GM18520 (cell line): ENCODE data around the gene NACC2.
"Not testable (repeated sequence)": the region's sequence is repeated elsewhere in the genome, so short reads cannot be mapped to it uniquely, and the experiment has no call there.

Experiments
- ATAC-seq: cut with Tn5 transposase; IDR thresholded peaks from one replicate; pipeline ENCODE4 v1.9.1; 2021; ENCODE audit not compliant: unreplicated experiment

Gene NACC2

DNA sequence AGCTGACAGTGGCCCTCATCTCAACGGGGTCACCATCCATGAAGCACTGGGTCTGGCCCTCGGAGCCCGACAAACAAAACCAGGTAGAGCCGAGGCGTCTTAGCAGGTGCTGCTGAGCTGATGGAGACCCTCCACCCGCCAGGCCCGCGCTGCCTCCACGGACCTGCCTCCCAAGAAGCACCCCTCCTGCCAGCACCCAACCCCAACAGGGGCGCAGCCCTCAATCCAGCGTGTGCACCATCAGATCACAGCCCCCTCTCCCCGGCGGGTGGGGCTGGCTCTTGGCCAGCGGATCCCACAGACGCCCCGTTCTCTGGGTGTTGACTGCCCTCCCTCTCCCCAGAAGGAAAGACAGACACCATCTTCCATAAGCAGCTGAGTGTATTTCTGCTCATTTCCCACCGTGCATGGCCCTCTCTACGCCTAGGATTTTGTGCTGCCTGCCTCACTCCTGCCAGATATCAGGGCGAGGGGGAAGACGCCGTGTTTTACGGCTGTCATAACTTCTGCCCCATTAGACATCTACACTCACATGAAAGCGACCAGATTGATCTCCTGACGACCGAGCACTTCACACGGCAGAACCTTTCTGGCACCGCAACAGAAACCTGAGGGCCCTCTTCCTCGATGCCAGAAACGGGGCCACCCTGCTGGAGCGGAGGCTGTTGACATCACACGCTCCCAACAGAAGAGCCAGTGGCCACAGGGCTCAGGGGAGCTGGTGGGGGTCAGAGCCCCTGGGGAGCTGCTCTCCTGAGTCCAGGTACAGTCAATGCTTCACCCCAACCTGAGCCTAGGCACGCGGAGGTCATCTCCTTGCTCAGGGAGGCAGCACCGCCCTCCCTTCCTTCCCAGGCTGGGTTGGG, 12.4 kb downstream of the NACC2 start:
- no peak for ATAC-seq

DNA sequence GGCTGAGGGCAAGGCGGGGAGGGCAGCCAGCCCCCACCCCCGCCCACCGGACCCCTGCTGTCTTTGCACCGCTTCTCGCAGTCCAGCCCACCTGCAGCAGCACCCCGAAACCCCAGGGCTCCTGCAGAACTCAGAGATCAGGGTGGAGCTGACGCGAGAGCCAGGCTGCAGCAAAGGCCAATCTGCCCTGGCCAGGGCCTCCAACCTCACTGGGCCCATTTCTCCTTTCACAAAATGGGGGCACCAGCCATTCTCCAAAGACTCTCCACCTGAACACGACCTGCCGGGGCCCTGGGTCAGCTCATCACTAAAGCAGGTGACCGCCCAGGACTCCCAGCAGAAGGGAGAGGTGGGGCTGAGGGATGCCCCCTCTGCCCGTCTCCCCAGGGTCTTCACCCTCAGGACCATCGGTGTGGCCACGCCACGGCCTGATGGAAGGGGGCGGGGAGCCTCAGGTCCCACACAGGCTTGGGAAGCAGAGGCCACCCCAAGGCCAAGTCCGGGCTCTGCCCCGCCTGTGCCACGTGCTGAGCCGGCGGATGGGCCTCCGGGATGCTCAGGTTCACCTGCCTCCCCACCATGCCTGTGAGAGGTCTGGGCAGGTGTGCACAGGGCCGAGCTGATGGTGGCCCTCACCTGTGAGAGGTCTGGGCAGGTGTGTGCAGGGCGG, 13.1 kb downstream of the NACC2 start:
- ATAC-seq = no peak

DNA sequence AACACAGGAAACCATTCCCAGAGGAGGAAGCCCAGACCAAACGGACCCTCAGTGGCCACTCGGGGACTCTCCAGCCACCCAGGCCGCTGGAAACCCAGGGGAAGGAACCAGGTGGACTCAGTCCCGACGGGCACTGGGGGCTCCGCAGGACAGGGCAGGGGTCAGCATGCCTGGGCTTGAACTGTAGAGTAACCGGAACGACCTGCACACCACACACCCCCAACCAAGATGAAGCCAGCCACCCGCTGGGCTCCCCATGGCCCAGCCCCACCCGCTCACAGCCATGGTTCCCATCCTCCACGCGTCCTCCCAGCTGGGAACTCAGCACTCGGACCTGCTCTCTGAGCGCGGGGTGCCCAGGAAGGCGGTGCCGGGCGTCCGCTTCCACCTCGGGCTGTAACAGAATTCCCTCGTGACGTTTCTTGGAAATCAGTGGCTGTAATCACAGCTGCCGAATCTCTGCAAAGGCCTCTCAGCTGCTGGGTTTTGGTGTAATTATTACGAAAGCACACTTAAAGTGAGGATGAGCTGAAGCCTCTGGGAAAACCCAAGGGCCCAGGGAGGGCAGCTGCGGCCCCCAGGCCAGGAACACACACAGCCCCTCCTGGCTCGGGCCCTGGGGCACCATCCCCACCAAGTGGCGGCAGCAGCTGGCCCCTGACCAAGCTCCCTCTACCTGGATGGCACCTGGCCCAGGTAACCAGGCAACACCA, 13.8 kb downstream of the NACC2 start:
- no peak for ATAC-seq

DNA sequence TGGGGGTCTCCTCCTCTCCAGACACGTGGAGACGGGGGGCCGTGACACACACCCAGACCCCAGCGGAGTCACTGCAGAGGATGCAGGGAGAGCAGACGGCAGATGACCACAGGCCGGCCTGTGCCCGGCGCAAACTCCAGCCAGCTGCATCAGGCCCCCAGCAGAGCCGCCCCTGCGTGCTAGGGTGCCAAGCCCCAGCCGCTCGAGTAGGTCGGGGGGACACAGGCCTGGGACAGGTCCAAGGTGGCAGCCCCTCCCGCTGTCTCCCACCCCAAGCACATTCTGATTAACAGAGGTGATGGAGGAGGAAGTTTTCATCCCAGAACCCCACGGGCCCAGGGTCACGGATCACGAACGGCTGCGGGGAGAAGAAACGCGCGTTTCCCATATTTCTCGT, 14.4 kb downstream of the NACC2 start:
- no peak for ATAC-seq

DNA sequence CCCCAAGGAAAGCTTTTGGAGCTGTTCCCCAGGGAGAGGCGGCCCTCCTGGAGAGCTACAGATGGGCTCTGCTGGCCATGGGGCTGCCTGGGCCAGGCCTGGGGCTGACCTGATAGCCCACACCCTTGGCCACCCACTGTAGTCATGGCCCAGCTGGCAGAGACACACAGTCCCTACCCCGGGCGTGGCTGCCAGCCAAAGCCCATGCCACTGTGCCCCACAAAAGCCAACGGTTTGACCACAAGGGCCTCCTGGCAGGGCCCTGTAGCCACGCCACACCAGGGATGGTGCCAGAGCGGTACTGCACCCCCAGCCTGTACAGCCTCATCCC, 15.2 kb downstream of the NACC2 start:
- ATAC-seq = no peak

DNA sequence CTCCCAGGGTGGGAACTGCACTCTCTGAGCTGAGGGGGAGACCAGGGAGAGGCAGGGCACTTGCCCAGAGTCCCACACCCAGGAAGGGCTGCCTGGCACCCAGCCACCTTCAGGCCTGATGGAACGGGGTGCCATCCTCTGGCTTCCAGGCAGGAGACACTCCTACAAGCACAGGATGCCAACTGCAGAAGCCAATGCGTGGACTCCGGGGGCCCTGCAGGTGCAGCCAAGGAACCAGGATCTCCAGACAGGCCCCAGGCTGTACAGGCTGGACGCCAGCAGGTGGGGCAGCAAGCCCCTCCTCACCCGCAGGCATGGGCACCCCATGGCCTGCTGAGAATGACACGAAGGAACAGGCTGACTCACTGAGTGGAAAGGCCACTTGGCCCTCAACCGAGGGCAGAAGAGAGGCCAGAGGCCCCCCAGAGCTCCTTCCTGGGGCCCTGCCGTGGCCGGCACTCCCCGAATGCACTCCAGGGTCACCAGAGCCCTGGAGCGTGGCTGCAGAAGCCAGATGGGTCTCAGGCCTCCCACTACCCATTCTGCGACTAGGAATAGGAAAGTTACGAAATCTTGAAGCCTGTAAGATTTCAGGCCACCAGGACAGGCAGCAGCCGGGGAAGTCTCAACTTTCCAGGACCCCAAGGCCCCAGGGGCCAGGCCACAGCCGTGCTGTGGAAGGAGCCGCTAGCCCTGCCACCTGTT, 15.7 kb downstream of the NACC2 start:
- ATAC-seq = no peak

DNA sequence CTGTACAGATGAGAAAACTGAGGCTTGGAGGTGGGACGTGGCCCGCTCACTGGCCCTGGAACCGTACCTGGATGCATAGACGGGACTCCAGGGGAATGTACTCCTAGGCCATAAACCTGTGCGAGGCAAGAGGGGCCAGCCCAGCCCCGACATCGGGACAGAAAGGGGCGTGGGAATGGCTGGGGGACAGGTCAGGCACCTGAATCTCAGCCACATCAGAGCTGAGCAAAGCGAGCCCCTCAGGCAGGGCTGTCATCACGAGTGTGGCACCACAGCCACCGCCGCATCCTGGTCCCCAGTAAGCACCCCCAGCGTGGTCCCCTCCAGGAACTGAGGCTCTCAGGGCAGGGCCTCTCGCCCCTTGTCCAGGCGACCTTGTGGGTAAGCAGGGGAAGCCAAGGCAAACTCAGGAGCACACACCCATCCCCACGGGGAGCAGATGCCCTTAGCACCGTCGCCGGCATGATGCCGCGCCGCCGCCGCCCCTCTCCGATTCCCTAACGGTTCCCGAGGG, 16.5 kb downstream of the NACC2 start:
- ATAC-seq = no peak

DNA sequence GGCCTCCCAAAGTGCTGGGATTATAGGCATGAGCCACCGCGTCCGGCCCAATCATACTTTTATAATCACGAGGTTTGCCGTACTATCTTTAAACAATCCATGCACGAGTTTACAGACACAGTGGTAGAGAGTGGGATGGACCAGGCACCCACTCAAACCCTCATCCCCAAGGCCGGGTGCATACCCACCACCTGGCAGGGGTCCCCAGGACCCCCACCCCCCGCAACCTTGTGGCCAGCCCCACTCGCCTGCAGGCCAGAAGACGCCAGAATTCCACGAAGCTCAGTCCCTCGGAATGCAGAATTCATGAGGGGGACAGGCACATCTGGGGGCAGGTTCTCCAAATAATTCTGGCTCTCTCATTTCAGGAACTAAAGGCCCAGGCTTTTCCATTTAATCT, 17.1 kb downstream of the NACC2 start:
- ATAC-seq = no peak

DNA sequence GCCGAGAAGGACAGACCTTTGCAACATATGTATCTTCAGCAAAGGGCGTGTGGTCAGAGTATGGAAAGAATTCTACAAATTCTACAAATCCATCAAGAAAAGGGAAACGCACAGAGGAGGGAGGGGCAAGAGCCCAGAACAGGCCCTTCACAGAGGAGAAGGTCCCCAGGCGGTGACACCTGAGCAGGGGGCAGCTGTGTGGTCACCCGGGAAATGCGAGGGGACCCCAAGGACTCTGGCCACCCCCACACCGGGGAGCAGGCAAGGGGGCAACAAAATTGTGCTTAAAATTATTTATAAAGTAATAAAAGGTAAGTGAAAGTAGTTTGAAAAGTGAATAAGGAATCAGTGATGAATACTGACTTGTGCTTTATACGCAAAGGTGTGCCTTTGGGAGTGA, 17.6 kb downstream of the NACC2 start:
- no peak for ATAC-seq

DNA sequence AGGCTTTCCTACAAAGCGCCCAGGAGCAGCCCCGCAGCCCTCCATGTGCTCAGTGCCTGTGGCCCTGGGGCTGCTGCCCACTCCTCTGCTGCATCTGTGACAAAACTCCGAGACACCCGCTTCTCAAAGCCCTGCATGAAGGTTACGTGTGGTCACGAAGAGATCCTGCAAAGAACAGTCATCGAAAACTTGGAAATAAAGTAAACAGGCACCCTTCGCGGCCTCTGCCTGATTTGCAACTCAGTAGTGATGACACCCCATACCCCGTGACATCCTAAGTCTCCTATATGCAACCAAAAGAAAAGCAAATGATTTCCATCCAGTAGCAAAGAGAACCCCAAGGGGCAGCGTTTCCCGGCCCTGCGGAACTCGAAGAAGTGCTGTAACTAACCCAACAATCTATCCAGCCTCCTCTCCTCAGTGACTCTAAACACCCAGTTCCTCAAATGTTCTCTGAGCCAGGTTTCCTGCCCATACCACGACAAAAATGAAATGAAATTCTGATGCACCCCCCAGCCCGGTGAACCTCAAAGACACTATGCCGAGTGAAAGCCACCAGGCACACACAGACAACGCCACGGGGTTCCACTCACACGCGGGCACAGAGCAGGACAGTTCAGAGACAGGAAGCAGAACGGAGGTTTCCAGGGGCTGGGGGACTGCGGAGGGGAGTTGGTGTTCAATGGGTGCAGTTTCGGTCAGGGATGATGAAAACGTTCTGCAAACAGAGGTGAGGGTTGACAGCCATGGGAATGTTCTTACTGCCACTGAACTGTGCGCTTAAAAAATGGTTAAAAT, 19.0 kb downstream of the NACC2 start:
- no peak for ATAC-seq

DNA sequence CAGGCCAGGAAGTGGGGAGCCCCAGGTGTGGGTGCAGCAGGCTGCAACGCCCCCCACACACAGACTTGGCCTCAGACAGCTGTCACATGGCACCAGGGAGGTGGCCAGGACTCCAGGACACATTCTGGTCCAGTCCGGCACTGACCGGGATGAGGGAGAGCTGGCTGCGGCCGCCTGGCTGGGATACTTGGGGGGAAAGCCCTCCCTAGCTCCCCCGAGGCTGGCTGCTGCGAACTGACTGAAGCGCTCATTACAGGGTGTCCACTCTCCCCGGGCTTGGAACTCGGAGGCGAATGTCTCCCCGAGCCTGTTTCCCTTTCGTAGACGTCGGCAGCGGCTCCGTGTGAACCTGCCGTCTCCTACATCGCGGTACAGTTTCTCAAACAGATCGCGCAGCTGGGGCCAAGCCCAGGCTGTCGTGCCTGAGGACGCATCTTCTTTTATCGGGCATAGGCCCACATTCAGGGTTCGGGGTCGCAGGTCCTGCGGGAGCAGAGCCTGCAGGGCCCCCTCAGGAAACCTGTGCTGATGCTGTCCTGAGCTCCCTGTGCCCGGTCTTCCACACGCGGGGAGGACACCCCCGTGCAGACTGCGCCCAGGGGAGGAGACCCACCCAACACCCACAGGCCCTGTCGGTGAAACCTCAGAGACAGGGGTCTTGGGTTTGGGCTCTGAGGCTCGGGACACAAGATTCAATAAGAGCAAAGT, 19.8 kb downstream of the NACC2 start:
- no peak for ATAC-seq

DNA sequence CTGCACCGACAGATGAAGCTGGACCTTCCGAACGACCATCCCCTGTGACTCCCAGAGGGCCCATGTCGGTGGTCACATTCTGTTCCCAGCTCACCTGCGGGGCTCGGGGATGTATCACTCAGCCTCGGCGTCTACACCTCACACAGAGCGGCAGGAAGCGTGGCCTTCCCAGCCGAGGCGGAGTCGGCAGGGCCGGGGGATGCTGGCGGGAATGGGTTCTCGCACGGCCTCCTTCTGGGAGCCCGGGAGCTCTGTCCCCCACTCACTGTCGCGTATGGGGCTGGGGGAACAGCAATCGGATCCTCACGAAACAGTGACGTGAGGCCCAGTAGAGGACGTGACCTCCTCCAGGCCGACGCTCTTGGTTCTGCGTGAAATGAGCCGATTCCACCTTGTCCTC, 20.4 kb downstream of the NACC2 start:
- ATAC-seq = no peak

DNA sequence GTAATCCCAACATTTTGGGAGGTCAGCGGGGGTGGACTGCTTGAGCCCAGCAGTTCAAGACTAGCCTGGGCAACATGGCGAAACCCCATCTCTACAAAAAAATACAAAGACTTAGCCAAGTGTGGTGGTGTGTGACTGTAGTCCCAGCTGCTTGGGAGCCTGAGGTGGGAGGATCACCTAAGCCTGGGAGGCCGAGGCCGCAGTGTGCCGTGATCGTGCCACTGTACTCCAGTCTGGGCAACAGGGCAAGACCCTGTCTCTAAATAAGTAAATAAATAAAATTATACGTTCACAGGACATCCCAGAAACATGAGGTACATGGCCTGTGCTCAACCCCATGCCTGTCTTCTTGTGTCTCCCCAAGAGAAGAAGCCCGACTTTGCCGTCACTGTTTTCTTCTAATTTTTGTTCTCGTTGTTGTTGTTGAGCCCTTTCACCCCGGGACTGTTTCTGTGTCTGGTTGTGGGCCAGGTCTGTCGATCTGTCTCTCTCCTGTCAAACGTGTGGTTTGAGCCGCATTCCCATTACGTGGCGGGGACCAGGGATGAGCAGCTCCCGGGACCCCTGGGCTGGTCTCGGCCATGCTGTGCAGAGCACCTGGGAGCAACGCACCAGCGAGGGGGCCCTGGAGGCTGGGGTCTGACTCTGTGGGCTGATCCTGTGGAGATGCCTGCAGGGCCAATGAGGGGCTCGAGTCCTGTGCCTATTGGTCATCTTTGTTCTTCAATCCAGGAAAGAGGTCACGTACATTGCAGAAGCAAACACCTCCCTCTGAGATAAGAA, 32.2 kb downstream of the NACC2 start:
- no peak for ATAC-seq

DNA sequence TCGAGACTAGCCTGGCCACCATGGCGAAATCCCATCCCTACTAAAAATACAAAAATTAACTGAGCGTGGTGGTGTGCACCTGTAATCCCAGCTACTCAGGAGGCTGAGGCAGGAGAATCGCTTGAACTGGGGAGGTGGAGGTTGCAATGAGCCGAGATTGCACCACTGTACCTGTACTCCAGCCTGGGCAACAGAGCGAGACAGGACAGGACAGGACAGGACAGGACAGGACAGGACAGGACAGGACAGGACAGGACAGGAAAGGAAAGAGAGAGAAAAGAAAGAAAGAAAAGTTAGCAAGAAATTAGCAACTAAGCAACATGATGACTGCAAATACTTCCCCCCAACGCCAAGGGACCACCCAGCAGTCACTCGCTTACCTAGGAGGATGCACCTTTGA, 33.2 kb downstream of the NACC2 start:
- not testable (repeated sequence) for ATAC-seq

DNA sequence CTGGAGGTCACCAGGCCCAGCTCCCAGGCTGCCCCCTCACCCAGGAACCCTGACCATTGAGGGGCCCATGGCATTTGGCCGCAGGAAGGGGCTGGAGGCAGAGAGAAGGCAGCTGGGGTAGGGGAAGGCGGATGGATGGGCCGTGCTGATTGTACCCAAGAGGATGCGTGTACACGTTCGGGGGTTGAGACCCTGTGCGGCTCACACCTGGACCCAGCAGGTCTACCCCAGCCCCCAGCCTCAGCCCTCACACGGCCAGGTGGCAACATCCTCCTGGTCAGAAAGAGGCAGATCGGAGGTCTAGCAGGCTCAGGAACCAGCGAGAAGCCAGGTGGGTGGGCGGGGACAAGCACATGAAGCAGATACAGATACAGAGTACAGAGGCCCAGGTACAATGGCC, 33.7 kb downstream of the NACC2 start:
- ATAC-seq = no peak

DNA sequence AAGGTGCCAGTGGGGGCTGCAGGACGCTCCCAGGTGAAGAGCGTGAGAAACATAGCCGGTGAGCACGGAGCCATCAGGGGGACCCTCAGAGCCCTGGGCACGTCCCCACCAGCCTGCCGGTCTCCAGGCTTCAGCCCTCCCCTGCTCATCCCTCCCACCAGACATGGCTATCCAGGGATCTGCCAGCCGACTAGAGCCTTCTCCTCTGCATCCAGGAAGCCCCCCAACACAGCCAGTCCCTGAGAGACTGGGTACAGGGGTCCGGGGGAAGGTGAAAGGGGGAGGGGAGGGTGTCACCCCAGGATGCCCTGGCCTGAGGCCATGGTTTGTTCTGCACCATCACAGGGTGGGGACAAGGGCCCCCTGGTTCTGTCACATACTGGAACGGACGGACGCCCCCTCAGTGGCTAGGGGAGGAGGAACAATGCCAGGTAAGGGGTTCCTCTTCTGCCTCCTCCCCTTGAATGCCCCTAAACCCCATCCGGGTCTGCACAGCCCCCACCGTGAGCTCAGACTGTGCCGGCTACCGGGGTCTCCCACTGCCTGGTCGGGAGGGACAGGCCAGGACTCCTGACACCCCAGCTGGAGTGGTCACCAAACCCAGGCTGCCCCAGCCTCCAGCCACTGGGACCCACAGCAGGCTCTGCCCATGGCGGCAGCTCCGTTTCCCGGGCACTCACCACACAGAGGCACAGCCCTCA, 34.3 kb downstream of the NACC2 start:
- no peak for ATAC-seq

DNA sequence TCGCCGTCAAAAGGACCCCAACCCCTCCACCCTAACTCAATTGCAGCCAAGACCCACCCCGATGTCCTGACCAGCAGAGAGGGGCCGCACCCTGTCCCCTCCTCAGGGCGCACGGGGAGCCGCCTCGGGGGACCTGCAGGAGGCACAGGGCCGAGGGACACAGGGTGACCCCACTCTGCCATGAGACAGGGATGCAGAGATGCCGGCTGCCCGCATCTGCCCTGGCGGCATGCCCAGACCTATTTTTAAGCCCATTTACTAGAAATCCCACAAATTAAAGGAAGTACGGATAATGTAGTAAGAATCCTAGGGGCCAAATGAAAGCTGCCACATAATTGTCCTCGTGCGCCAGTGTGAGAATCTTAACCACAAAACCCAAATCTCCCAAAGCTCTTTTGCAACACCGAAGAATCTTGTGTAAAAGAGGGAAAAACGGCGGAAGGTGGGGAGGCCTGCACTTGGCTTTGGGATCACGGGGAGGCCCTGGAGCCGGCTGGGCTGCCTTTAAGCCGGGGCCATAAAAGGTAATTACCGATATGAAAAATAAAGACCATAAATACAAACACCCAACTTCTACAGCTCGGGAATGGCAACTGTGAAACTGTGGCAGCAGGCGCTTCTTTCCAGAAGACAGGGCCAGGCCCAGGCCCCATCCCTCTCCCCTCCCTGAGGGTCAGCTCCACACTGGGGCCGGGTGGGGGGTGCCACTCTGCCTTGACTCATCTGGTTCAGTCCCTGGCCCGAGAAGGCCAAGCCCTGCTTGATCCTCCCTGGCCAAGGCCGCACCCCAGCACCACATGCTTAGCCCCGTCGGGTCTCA, 35.0 kb downstream of the NACC2 start:
- no peak for ATAC-seq
